Measurements from ENCODE around the gene POLG2. TPM values are rescaled to one million over a fixed set of nuclear protein-coding genes. Genes with fewer than 3 reads are reported as not detected.
A peak's percentile ranks its signal among the peaks of the same experiment; 100 is the strongest.

POLG2 gene
- total and polyA plus RNA-seq, 9 of the 15 experiments (the other 6 are each of a cell fraction or from before 2014, with no cell fraction given), result 13.4 to 44.8 (median 37.0) TPM

- no peak for TF ChIP-seq ZBTB33 (CRISPR knock-in tag; IDR thresholded peaks at IDR 0.05)
- peak; percentile 96 for TF ChIP-seq CBX5 (IDR thresholded peaks at IDR 0.05; ENCODE audit: borderline replicate concordance, low read depth)
- 0 out of 2 replicates have a peak, but pooled peaks have one; percentile 68 for TF ChIP-seq XRCC3 (IDR thresholded peaks at IDR 0.05)
- TF ChIP-seq ZNF197 (CRISPR knock-in tag; IDR thresholded peaks at IDR 0.05; ENCODE audit: low read depth), result no peak
- peak; percentile 78; the same call in 1 of the 2 replicates for TF ChIP-seq ZNF280B (CRISPR knock-in tag; IDR thresholded peaks at IDR 0.05)
- no peak for TF ChIP-seq CEBPZ (IDR thresholded peaks at IDR 0.05; ENCODE audit: borderline replicate concordance, low read depth, low read length)
- peak in 1 of 2 experiments; percentile 96; a peak in 2 of 3 replicates for TF ChIP-seq CBX3 (IDR thresholded peaks at IDR 0.05; ENCODE audit: borderline replicate concordance in 1 of 2, low read length in 2 of 2)
- TF ChIP-seq ZBTB11 (CRISPR knock-in tag; IDR thresholded peaks at IDR 0.05), result no peak
- peak; percentile 74 for TF ChIP-seq ZFP36 (IDR thresholded peaks at IDR 0.05; ENCODE audit: low read depth, low read length, partially characterized antibody)
- TF ChIP-seq BHLHE40 (IDR thresholded peaks at IDR 0.05; ENCODE audit: low read length), result no peak
- TF ChIP-seq IRF2 (CRISPR knock-in tag; IDR thresholded peaks at IDR 0.05), result 0 out of 2 replicates have a peak, but pooled peaks have one; percentile 15
- TF ChIP-seq ZNF79 (CRISPR knock-in tag; IDR thresholded peaks at IDR 0.05; ENCODE audit: low read depth), result no peak
- TF ChIP-seq ZEB2 (IDR thresholded peaks at IDR 0.05), result peak; percentile 42; the same call in 1 of the 2 replicates
- TF ChIP-seq ZFPM2 (CRISPR knock-in tag; IDR thresholded peaks at IDR 0.05), result no peak
- no peak for TF ChIP-seq RBM15 (IDR thresholded peaks at IDR 0.05; ENCODE audit: insufficient read depth, low read length)
These were observed 58.8 kb downstream of the POLG2 start (continued) for GRCh38 chr17:64437944-64438525.
